IMR-90 (cell line): ENCODE data around the gene FNDC11. TPM values are rescaled to one million over a fixed set of nuclear protein-coding genes. Genes with fewer than 3 reads are reported as not detected.
A peak's percentile ranks its signal among the peaks of the same experiment; 100 is the strongest.

Experiments
- ATAC-seq: fragments of 200-7000 bp; cut with Tn5 transposase; 2 replicates; pipeline ENCODE4 v1.9.1; 2020; ENCODE audit warnings: low read depth, mild to moderate bottlenecking, moderate library complexity
- BruUV-seq: library from RNA; stranded (reverse); fragments of 400-500 nt; replicated peaks from 2 replicates; lab custom pipeline; 2021; lab: Mats Ljungman, UMichigan
- CTCF ChIA-PET: fragments of 300-600 bp; formaldehyde crosslinking; extraction: SDS; loops from one replicate; lab custom pipeline; 2021; ENCODE audit warnings: antibody characterized with exemption; lab: Yijun Ruan, JAX
- POLR2A ChIA-PET: fragments of 300-600 bp; sonication (Branson Sonifier 250); formaldehyde crosslinking; loops from one replicate; lab custom pipeline; 2022; ENCODE audit warnings: antibody characterized with exemption; ENCODE audit not compliant: unreplicated experiment; lab: Charles Lee
- DNase-seq: peaks from one replicate; pipeline ENCODE4 v3.0.0; 2013
- H2AFZ ChIP-seq: replicated peaks from 2 replicates; pipeline ENCODE3; 2013; ENCODE audit warnings: low read length, mild to moderate bottlenecking; ENCODE audit not compliant: poor library complexity
- H2AK5ac ChIP-seq: 2 replicates; pipeline ENCODE4 v1.6.1; 2013; ENCODE audit warnings: low read depth, low read length, inconsistent platforms
- H2AK9ac ChIP-seq: replicated peaks from 2 replicates; pipeline ENCODE3; 2013; ENCODE audit warnings: mild to moderate bottlenecking, low read depth, low read length, moderate library complexity; ENCODE audit not compliant: poor library complexity
- H2BK120ac ChIP-seq: 2 replicates; pipeline ENCODE4 v1.6.1; 2013; ENCODE audit warnings: low read depth, low read length, inconsistent platforms
- H2BK15ac ChIP-seq: 3 replicates; pipeline ENCODE4 v1.6.1; 2013; ENCODE audit warnings: low read depth, low read length, inconsistent platforms
- H2BK20ac ChIP-seq: 2 replicates; pipeline ENCODE4 v1.6.1; 2013; ENCODE audit warnings: low read depth, mild to moderate bottlenecking, inconsistent platforms, low read length, moderate library complexity
- H2BK5ac ChIP-seq: 2 replicates; pipeline ENCODE4 v1.6.1; 2013; ENCODE audit warnings: mild to moderate bottlenecking, low read depth, low read length, inconsistent platforms; ENCODE audit not compliant: poor library complexity, severe bottlenecking
- H3K14ac ChIP-seq: replicated peaks from 2 replicates; pipeline ENCODE4 v1.6.1; 2013; ENCODE audit warnings: low read depth, low read length, inconsistent platforms
- H3K18ac ChIP-seq: 2 replicates; pipeline ENCODE4 v1.6.1; 2013; ENCODE audit warnings: low read depth, low read length, control low read depth
- H3K23ac ChIP-seq: 2 replicates; pipeline ENCODE4 v1.6.1; 2013; ENCODE audit warnings: low read depth, low read length, inconsistent platforms
- H3K27ac ChIP-seq: 2 replicates; pipeline ENCODE4 v1.5.1; 2013; ENCODE audit warnings: mild to moderate bottlenecking, control low read depth, low read length; ENCODE audit not compliant: insufficient read depth
- H3K27me3 ChIP-seq: 2 replicates; pipeline ENCODE4 v1.6.1; 2013; ENCODE audit warnings: low read length; ENCODE audit not compliant: control insufficient read depth, insufficient read depth
- H3K36me3 ChIP-seq: 2 replicates; pipeline ENCODE4 v1.6.1; 2013; ENCODE audit warnings: low read length, mixed read lengths; ENCODE audit not compliant: control insufficient read depth, insufficient read depth
- H3K4ac ChIP-seq: 2 replicates; pipeline ENCODE4 v1.6.1; 2013; ENCODE audit warnings: low read depth, low read length, inconsistent platforms
- H3K4me1 ChIP-seq: 2 replicates; pipeline ENCODE4 v1.6.1; 2013; ENCODE audit warnings: low read length, mixed read lengths; ENCODE audit not compliant: control insufficient read depth, insufficient read depth
- H3K4me2 ChIP-seq: 2 replicates; pipeline ENCODE4 v1.6.1; 2013; ENCODE audit warnings: low read depth, mild to moderate bottlenecking, control low read depth, low read length, moderate library complexity
- H3K4me3 ChIP-seq: 2 replicates; pipeline ENCODE4 v1.5.1; 2013; ENCODE audit warnings: low read depth, mild to moderate bottlenecking, control low read depth, low read length, moderate library complexity; ENCODE audit not compliant: insufficient read depth
- H3K56ac ChIP-seq: 2 replicates; pipeline ENCODE4 v1.6.1; 2013; ENCODE audit warnings: low read length, inconsistent platforms; ENCODE audit not compliant: insufficient read depth; ENCODE audit errors: extremely low read depth
- H3K79me1 ChIP-seq, 2 experiments: 2 replicates each; pipeline ENCODE4 v1.6.1; 2013; ENCODE audit warnings: low read length in 2 of 2, inconsistent platforms in 1 of 2, low read depth in 1 of 2
- H3K9ac ChIP-seq: 2 replicates; pipeline ENCODE4 v1.6.1; 2013; ENCODE audit warnings: low read depth, low read length, control low read depth
- H3K9me1 ChIP-seq: 2 replicates; pipeline ENCODE4 v1.6.1; 2013; ENCODE audit warnings: low read length, inconsistent platforms; ENCODE audit not compliant: insufficient read depth
- H3K9me3 ChIP-seq: 2 replicates; pipeline ENCODE4 v1.6.1; 2013; ENCODE audit warnings: low read length; ENCODE audit not compliant: control insufficient read depth, insufficient read depth
- H4K20me1 ChIP-seq: 2 replicates; pipeline ENCODE4 v1.6.1; 2013; ENCODE audit warnings: low read length, inconsistent platforms; ENCODE audit not compliant: insufficient read depth
- H4K5ac ChIP-seq: 2 replicates; pipeline ENCODE4 v1.6.1; 2013; ENCODE audit warnings: mild to moderate bottlenecking, low read depth, low read length, control low read depth
- H4K8ac ChIP-seq, 2 experiments: 2 replicates each; pipeline ENCODE4 v1.6.1; 2013; ENCODE audit warnings: low read depth in 2 of 2, low read length in 2 of 2, control low read depth in 1 of 2, inconsistent platforms in 1 of 2
- H4K91ac ChIP-seq: 2 replicates; pipeline ENCODE4 v1.6.1; 2013; ENCODE audit warnings: low read depth, low read length, inconsistent platforms; ENCODE audit not compliant: insufficient read depth
- MAFK ChIP-seq: IDR thresholded peaks from 2 replicates; pipeline ENCODE4 v1.6.1; 2012; ENCODE audit warnings: low read depth, low read length, improper control_type of control experiment
- MAZ ChIP-seq: IDR thresholded peaks from 2 replicates; pipeline ENCODE4 v1.6.1; 2012; ENCODE audit warnings: low read depth, mild to moderate bottlenecking, low read length, improper control_type of control experiment, moderate library complexity, borderline replicate concordance
- MXI1 ChIP-seq: IDR thresholded peaks from 2 replicates; pipeline ENCODE4 v1.6.1; 2012; ENCODE audit warnings: low read depth, mild to moderate bottlenecking, low read length, moderate library complexity, borderline replicate concordance
- RCOR1 ChIP-seq: IDR thresholded peaks from 2 replicates; pipeline ENCODE4 v1.6.1; 2012; ENCODE audit warnings: mild to moderate bottlenecking, low read length, improper control_type of control experiment; ENCODE audit not compliant: insufficient replicate concordance
- RFX5 ChIP-seq: IDR thresholded peaks from 2 replicates; pipeline ENCODE4 v1.8.0; 2012; ENCODE audit warnings: low read depth, mild to moderate bottlenecking, low read length, moderate library complexity
- WGBS, 2 experiments: methylation state at CpG; one replicate each; pipeline versions ENCODE4 v1.1.5 to v1.1.7; 2013; ENCODE audit warnings: missing lambda C conversion rate in 2 of 2; ENCODE audit not compliant: insufficient read length in 1 of 2; ENCODE audit errors: extremely low coverage in 2 of 2; 5-methylcytosine and 5-hydroxymethylcytosine counted together
- dilution Hi-C: fragments of 300-500 bp; cut with HindIII; formaldehyde crosslinking; loops from one replicate; pipeline ENCODE4 v1.14.3; 2018; ENCODE audit warnings: low sequenced_read_pairs; ENCODE audit not compliant: unreplicated experiment
- in situ Hi-C: fragments of 300-500 bp; cut with MboI; formaldehyde crosslinking; loops from 3 replicates; pipeline ENCODE4 v1.14.3; 2019; ENCODE audit warnings: low sequenced_read_pairs, inconsistent platforms, mixed read lengths
- intact Hi-C: fragments of 100-400 bp; cut with micrococcal nuclease; formaldehyde crosslinking; loops from 2 replicates; pipeline ENCODE4 v1.10.0; 2022
- polyA plus RNA-seq, 3 experiments: library from polyadenylated mRNA; depleted of rRNA; stranded (reverse); fragments of >200 nt; gene quantifications; 2 replicates each; pipeline ENCODE4 v1.2.3, GENCODE V29; 2012; ENCODE audit warnings: low replicate concordance in 1 of 3
- total RNA-seq: library from RNA; depleted of rRNA; stranded (reverse); fragments of >200 nt; gene quantifications from 2 replicates; pipeline ENCODE4 v1.2.3, GENCODE V29; 2012
- TF ChIP-seq, protein P1 (sequence below): fragments of 150-350 bp; IDR thresholded peaks from 2 replicates; pipeline ENCODE4 v1.6.1; 2017; ENCODE audit warnings: mild to moderate bottlenecking, antibody characterized with exemption, low read length, low read depth

Gene FNDC11
- total and polyA plus RNA-seq, 2 of the 4 experiments (the other 2 are of a cell fraction): 0.36 to 1.0 TPM

- WGBS, 2 experiments: 0% methylated on average over 17 of the region's 37 CpGs; no CpG with 5 or more reads in 1 of the 2 experiments
- POLR2A ChIA-PET: no interaction called here
These were observed 567 bp upstream of the FNDC11 start for GRCh38 chr20:63553251-63553932.

More at GRCh38 chr20:63553251-63553932, 567 bp upstream of the FNDC11 start:
- peak overlapping the region; percentile 89 for H3K14ac ChIP-seq
- dilution Hi-C loops: no loop called here
- no TSS peak for BruUV-seq
- no peaks in the 10 kb centered on the region for H3K9me1 ChIP-seq
- no peak overlapping the region for H2BK15ac ChIP-seq
- H3K9ac ChIP-seq: peak overlapping the region; percentile 5
- no peak for TF ChIP-seq MAFK
- TF ChIP-seq MXI1: no peak
- TF ChIP-seq, protein P1, sequence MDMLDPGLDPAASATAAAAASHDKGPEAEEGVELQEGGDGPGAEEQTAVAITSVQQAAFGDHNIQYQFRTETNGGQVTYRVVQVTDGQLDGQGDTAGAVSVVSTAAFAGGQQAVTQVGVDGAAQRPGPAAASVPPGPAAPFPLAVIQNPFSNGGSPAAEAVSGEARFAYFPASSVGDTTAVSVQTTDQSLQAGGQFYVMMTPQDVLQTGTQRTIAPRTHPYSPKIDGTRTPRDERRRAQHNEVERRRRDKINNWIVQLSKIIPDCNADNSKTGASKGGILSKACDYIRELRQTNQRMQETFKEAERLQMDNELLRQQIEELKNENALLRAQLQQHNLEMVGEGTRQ: no peak
- TF ChIP-seq RCOR1: no peak
- peak; percentile 87 for TF ChIP-seq MAZ
- TF ChIP-seq RFX5: no peak
- H2AFZ ChIP-seq: peak overlapping the region; percentile 96
- H2AK5ac ChIP-seq: no peak overlapping the region
- H4K8ac ChIP-seq: peak overlapping the region in 1 of 2 experiments; percentile 81; a peak in 1 of 4 replicates
- ATAC-seq (peak; percentile 90), DNase-seq (peak; percentile 83)
- no peaks in the 10 kb centered on the region for H3K9me3 ChIP-seq
- H3K23ac ChIP-seq: no peak overlapping the region
- no peak overlapping the region for H3K56ac ChIP-seq
- H3K36me3 ChIP-seq: no peaks in the 10 kb centered on the region
- H3K4me1 ChIP-seq: peaks cover 5% of the 10 kb centered on the region; the same call in 1 of the 2 replicates
- no peak overlapping the region for H2BK20ac ChIP-seq
- H3K27ac ChIP-seq: no peak overlapping the region
- in situ Hi-C loops: no loop called here
- CTCF ChIA-PET: no interaction called here
- peak overlapping the region; percentile 92 for H3K4me2 ChIP-seq
- peak overlapping the region; percentile 58 for H2AK9ac ChIP-seq
- intact Hi-C loops: no loop called here
- H2BK5ac ChIP-seq: no peak overlapping the region
- no peak overlapping the region for H2BK120ac ChIP-seq
- H3K4me3 ChIP-seq: peak overlapping the region; percentile 63
- no peaks in the 10 kb centered on the region for H3K79me1 ChIP-seq
- H4K5ac ChIP-seq: no peak overlapping the region; the same call in 1 of the 2 replicates
- H4K20me1 ChIP-seq: no peaks in the 10 kb centered on the region; the same call in 1 of the 2 replicates
- peak overlapping the region; percentile 29; the same call in 1 of the 2 replicates for H3K4ac ChIP-seq
- no peak overlapping the region for H4K91ac ChIP-seq
- peaks cover 10% of the 10 kb centered on the region for H3K27me3 ChIP-seq
- no peak overlapping the region; the same call in 1 of the 2 replicates for H3K18ac ChIP-seq
